BJ (cell line): ENCODE results near the gene SLC11A1. TPM values are rescaled to one million over a fixed set of nuclear protein-coding genes. Genes with fewer than 3 reads are reported as not detected.

Source experiments
- CTCF ChIA-PET: fragments of 350-600 bp; formaldehyde crosslinking; extraction: SDS; loops from one replicate; lab custom pipeline; 2021; ENCODE audit warnings: antibody characterized with exemption, inconsistent platforms; lab: Yijun Ruan, JAX
- POLR2A ChIA-PET: fragments of 300-600 bp; sonication (Branson Sonifier 250); formaldehyde crosslinking; extraction: SDS; loops from one replicate; lab custom pipeline; 2021; ENCODE audit warnings: antibody characterized with exemption; lab: Charles Lee
- DNase-seq: peaks from one replicate; pipeline ENCODE4 v3.0.0-alpha.2; 2011; ENCODE audit warnings: low read depth
- H3K27me3 ChIP-seq: 2 replicates; pipeline ENCODE4 v1.6.0; 2011; ENCODE audit warnings: low read length; ENCODE audit not compliant: control insufficient read depth, insufficient read depth
- H3K36me3 ChIP-seq: 2 replicates; pipeline ENCODE4 v1.5.1; 2011; ENCODE audit warnings: low read length; ENCODE audit not compliant: control insufficient read depth, insufficient read depth
- H3K4me3 ChIP-seq: 2 replicates; pipeline ENCODE4 v1.5.1; 2011; ENCODE audit warnings: low read depth, mild to moderate bottlenecking, control low read depth, low read length
- CTCF ChIP-seq: IDR thresholded peaks from 2 replicates; pipeline ENCODE4 v1.5.1; 2011; ENCODE audit warnings: low read depth, mild to moderate bottlenecking, control low read depth, inconsistent platforms, low read length, moderate library complexity; ENCODE audit not compliant: insufficient read depth
- polyA plus RNA-seq: library from polyadenylated mRNA; depleted of rRNA; stranded (reverse); fragments of >200 nt; gene quantifications from 2 replicates; pipeline ENCODE4 v1.2.3, GENCODE V29; 2011

SLC11A1 gene
- polyA plus RNA-seq, 1 experiment, result 0.23 TPM

GRCh38 chr2:218344755-218345417 lies 37.2 kb upstream of the SLC11A1 start:
- Histone ChIP-seq H3K27me3 (no peaks in the 10 kb centered on the region), H3K4me3 (no peak overlapping the region), H3K36me3 (no peaks in the 10 kb centered on the region)
- POLR2A ChIA-PET, result no interaction called here
- CTCF ChIA-PET, result interaction anchor here (2.9 kb wide), 1 partner anchor 11 kb away, joined by 21 read pairs; the partner anchor contains the start of gene CATIP
- no peak for DNase-seq
- TF ChIP-seq CTCF, result no peak

- no peak for TF ChIP-seq CTCF
- Histone ChIP-seq H3K36me3 (no peaks in the 10 kb centered on the region), H3K27me3 (no peaks in the 10 kb centered on the region), H3K4me3 (no peak overlapping the region)
- no peak for DNase-seq
- ChIA-PET CTCF (interaction anchor here (2.9 kb wide), 1 partner anchor 11 kb away, joined by 21 read pairs; the partner anchor contains the start of gene CATIP), POLR2A (no interaction called here)
Observed at GRCh38 chr2:218345491-218346236, 36.4 kb upstream of the SLC11A1 start.

GRCh38 chr2:218347172-218347571 lies 34.9 kb upstream of the SLC11A1 start:
- no peak for DNase-seq
- H3K36me3 ChIP-seq, result no peaks in the 10 kb centered on the region
- H3K27me3 ChIP-seq, result no peaks in the 10 kb centered on the region
- ChIA-PET POLR2A (no interaction called here), CTCF (interaction anchor here (1.3 kb wide), 1 partner anchor 9 kb away, joined by 5 read pairs; no protein-coding TSS in a partner anchor)
- H3K4me3 ChIP-seq, result no peak overlapping the region
- TF ChIP-seq CTCF, result no peak

- no peak for TF ChIP-seq CTCF
- DNase-seq, result no peak
- CTCF ChIA-PET, result interaction anchor here (1.4 to 15.7 kb wide), 4 partner anchors 10 to 80 kb away, joined by 3 to 244 read pairs (median 26); partner anchors contain the start of gene TMBIM1
- no peaks in the 10 kb centered on the region for H3K36me3 ChIP-seq
- H3K27me3 ChIP-seq, result 0 out of 2 replicates have a peak, but pooled peaks cover 2% of the 10 kb centered on the region
- POLR2A ChIA-PET, result no interaction called here
- H3K4me3 ChIP-seq, result no peak overlapping the region
Observed at GRCh38 chr2:218354045-218354444, 28.0 kb upstream of the SLC11A1 start.

- DNase-seq, result no peak
- H3K4me3 ChIP-seq, result no peak overlapping the region
- H3K36me3 ChIP-seq, result no peaks in the 10 kb centered on the region
- no peak for TF ChIP-seq CTCF
- 0 out of 2 replicates have a peak, but pooled peaks cover 2% of the 10 kb centered on the region for H3K27me3 ChIP-seq
- POLR2A ChIA-PET, result no interaction called here
- CTCF ChIA-PET, result interaction anchor here (1.4 to 15.7 kb wide), 6 partner anchors 11 to 81 kb away, joined by 3 to 244 read pairs (median 14); partner anchors contain the start of gene TMBIM1
Observed at GRCh38 chr2:218354850-218355443, 27.1 kb upstream of the SLC11A1 start.
